Measurements from ENCODE around the gene ACVRL1.
A peak's percentile ranks its signal among the peaks of the same experiment; 100 is the strongest.

ACVRL1 gene

GRCh38 chr12:51915951-51916350 lies 8.6 kb downstream of the ACVRL1 start:
- no peak for DNase-seq (ENCODE audit: low spot score)

GRCh38 chr12:51917041-51917590 lies 9.8 kb downstream of the ACVRL1 start:
- no peak for DNase-seq (ENCODE audit: low spot score)

- no peak for DNase-seq (ENCODE audit: low spot score)
Observed at GRCh38 chr12:51917746-51918453, 10.6 kb downstream of the ACVRL1 start.

GRCh38 chr12:51920046-51920445 lies 12.7 kb downstream of the ACVRL1 start:
- DNase-seq (ENCODE audit: low spot score) = no peak

GRCh38 chr12:51921017-51921725 lies 13.9 kb downstream of the ACVRL1 start:
- DNase-seq (ENCODE audit: low spot score) = no peak

GRCh38 chr12:51922146-51922545 lies 14.8 kb downstream of the ACVRL1 start:
- no peak for DNase-seq (ENCODE audit: low spot score)

GRCh38 chr12:51922762-51923505 lies 15.6 kb downstream of the ACVRL1 start:
- peak; percentile 66 for DNase-seq (ENCODE audit: low spot score)

- DNase-seq (ENCODE audit: low spot score) = peak; percentile 36
Observed at GRCh38 chr12:51923506-51924365, 16.4 kb downstream of the ACVRL1 start.

- no peak for DNase-seq (ENCODE audit: low spot score)
Observed at GRCh38 chr12:51924551-51925319, 17.4 kb downstream of the ACVRL1 start.

GRCh38 chr12:51925346-51926063 lies 18.2 kb downstream of the ACVRL1 start:
- no peak for DNase-seq (ENCODE audit: low spot score)

GRCh38 chr12:51926064-51926632 lies 18.8 kb downstream of the ACVRL1 start:
- DNase-seq (ENCODE audit: low spot score) = no peak

GRCh38 chr12:51926718-51927117 lies 19.4 kb downstream of the ACVRL1 start:
- no peak for DNase-seq (ENCODE audit: low spot score)

- no peak for DNase-seq (ENCODE audit: low spot score)
Observed at GRCh38 chr12:51932218-51933076, 25.1 kb downstream of the ACVRL1 start.

GRCh38 chr12:51934080-51934479 lies 26.8 kb downstream of the ACVRL1 start:
- no peak for DNase-seq (ENCODE audit: low spot score)

- DNase-seq (ENCODE audit: low spot score) = no peak
Observed at GRCh38 chr12:51937926-51938325, 30.6 kb downstream of the ACVRL1 start.

- DNase-seq (ENCODE audit: low spot score) = no peak
Observed at GRCh38 chr12:51938726-51939125, 31.4 kb downstream of the ACVRL1 start.

- no peak for DNase-seq (ENCODE audit: low spot score)
Observed at GRCh38 chr12:51941011-51941581, 33.8 kb downstream of the ACVRL1 start.

GRCh38 chr12:51941604-51942003 lies 34.3 kb downstream of the ACVRL1 start:
- DNase-seq (ENCODE audit: low spot score) = no peak
